ENCODE data around the gene DLGAP1.

- TF ChIP-seq, protein P1, sequence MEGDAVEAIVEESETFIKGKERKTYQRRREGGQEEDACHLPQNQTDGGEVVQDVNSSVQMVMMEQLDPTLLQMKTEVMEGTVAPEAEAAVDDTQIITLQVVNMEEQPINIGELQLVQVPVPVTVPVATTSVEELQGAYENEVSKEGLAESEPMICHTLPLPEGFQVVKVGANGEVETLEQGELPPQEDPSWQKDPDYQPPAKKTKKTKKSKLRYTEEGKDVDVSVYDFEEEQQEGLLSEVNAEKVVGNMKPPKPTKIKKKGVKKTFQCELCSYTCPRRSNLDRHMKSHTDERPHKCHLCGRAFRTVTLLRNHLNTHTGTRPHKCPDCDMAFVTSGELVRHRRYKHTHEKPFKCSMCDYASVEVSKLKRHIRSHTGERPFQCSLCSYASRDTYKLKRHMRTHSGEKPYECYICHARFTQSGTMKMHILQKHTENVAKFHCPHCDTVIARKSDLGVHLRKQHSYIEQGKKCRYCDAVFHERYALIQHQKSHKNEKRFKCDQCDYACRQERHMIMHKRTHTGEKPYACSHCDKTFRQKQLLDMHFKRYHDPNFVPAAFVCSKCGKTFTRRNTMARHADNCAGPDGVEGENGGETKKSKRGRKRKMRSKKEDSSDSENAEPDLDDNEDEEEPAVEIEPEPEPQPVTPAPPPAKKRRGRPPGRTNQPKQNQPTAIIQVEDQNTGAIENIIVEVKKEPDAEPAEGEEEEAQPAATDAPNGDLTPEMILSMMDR (IDR thresholded peaks at IDR 0.05; ENCODE audit: low read depth, low read length): no peak
- no peak for TF ChIP-seq MAX (IDR thresholded peaks at IDR 0.05; ENCODE audit: low read depth, low read length)
Observed at GRCh38 chr18:3742541-3742940, 712.6 kb downstream of the DLGAP1 start.

All from NB4 (cell line).